Measurements from ENCODE around the gene TTC28.
"Not testable (repeated sequence)": the region's sequence is repeated elsewhere in the genome, so short reads cannot be mapped to it uniquely, and the experiment has no call there.

The TTC28 gene

DNA sequence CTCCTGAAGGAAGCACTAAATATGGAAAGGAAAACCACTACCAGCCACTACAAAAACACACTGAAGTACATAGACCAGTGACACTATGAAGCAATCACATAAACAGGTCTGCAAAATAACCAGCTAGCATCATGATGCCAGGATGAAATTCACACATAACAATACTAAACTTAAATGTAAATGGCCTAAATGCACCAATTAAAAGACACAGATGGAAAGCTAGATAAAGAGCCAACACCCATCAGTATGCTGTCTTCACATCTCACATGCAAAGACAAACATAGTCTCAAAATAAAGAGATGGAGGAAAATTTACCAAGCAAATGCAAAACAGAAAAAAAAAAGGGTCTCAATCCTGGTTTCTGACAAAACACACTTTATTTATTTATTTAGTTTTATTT, 171.7 kb downstream of the TTC28 start:
- no peaks in the 10 kb centered on the region for H3K4me1 ChIP-seq (ENCODE audit: control insufficient read depth, insufficient read depth, low read length)
- H3K9me3 ChIP-seq (ENCODE audit: control insufficient read depth, low read length): peaks cover 4% of the 10 kb centered on the region
- no peak overlapping the region for H3K9ac ChIP-seq (ENCODE audit: low read length)
- no peak overlapping the region for H3K4me3 ChIP-seq (ENCODE audit: low read length)
- H3K27me3 ChIP-seq (replicated peaks; ENCODE audit: control insufficient read depth, insufficient read depth, low read length): no peaks in the 10 kb centered on the region
- DNase-seq (ENCODE audit: low read depth): no peak
- H3K36me3 ChIP-seq (ENCODE audit: control insufficient read depth, insufficient read depth, low read length, severe bottlenecking): no peaks in the 10 kb centered on the region

DNA sequence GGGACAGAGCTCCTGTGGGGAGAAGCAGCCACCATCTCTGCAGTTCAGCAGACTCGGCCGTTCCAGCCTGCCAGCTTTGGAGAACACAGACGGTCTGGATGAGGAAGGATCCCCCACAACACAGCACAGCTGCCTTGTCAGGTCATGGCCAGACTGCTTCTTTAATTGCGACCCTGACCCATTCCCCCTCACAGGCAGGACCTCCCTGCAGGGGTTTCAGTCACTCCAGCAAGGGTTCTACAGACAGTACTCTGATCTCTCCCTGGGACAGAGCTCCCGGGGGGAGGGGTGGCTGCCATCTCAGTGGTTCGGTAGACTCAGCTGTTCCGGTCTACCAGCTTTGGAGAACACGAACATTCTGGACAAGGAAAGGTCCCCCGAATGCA, 173.5 kb downstream of the TTC28 start:
- DNase-seq (ENCODE audit: low read depth): no peak
- H3K36me3 ChIP-seq (ENCODE audit: control insufficient read depth, insufficient read depth, low read length, severe bottlenecking): no peaks in the 10 kb centered on the region
- no peak overlapping the region for H3K4me3 ChIP-seq (ENCODE audit: low read length)
- no peaks in the 10 kb centered on the region for H3K27me3 ChIP-seq (replicated peaks; ENCODE audit: control insufficient read depth, insufficient read depth, low read length)
- H3K9ac ChIP-seq (ENCODE audit: low read length): peak overlapping the region; percentile 58
- peaks cover 4% of the 10 kb centered on the region for H3K9me3 ChIP-seq (ENCODE audit: control insufficient read depth, low read length)
- no peaks in the 10 kb centered on the region for H3K4me1 ChIP-seq (ENCODE audit: control insufficient read depth, insufficient read depth, low read length)

DNA sequence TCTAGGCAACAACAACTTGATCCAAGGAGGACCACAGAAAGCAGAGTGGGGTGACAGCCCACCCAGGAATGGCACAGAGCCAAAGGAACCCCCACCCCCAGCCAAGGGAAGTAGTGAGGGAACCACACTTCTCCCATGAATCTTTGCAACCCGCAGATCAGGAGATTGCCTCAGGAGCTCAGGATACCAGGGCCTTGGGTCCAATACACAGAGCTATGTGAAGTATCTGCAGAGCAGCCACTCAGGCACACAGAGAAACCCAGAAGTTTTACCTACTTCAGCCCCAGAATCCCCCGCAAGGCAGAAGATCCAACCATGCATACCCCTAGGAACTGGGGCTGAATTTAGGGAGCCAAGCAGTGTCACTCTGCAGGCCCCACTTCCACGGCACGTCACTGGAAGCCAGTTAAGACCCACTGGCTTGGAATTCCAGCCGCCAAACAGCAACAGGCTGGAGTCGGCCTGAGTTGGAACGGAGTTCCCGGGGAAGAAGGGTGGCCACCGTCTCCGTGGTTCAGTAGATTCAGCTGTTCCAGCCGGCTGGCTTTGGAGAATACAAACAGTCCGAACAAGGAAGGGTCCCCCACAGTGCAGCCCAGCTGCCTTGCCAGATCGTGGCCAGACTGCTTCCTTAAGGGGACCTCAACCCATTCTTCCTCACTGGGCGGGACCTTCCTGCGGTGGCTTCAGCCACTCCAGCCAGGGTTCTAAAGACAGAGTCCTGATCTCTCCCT, 174.1 kb downstream of the TTC28 start:
- no peaks in the 10 kb centered on the region for H3K36me3 ChIP-seq (ENCODE audit: control insufficient read depth, insufficient read depth, low read length, severe bottlenecking)
- H3K27me3 ChIP-seq (replicated peaks; ENCODE audit: control insufficient read depth, insufficient read depth, low read length): no peaks in the 10 kb centered on the region
- H3K4me3 ChIP-seq (ENCODE audit: low read length): no peak overlapping the region
- H3K9me3 ChIP-seq (ENCODE audit: control insufficient read depth, low read length): peaks cover 4% of the 10 kb centered on the region
- no peak for DNase-seq (ENCODE audit: low read depth)
- no peaks in the 10 kb centered on the region for H3K4me1 ChIP-seq (ENCODE audit: control insufficient read depth, insufficient read depth, low read length)
- peak overlapping the region; percentile 58 for H3K9ac ChIP-seq (ENCODE audit: low read length)

DNA sequence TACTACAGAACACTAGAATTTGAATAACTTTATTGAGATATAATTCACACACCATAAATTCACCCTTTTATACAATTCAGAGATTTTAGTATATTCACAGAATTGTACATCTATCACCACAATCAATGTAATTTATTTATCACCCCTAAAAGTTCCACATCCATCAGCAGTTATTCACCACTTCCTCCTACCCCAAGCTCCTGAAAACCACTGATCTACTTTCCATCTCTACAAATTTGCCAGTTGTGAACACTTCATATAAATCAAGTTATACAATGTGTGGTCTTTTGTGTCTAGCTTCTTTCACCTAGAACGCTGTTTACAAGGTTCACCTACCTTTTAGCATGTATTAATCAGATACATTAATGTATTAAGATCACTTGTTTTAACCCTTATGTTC, 179.6 kb downstream of the TTC28 start:
- Histone ChIP-seq H3K9me3 (ENCODE audit: control insufficient read depth, low read length) (no peaks in the 10 kb centered on the region), H3K4me1 (ENCODE audit: control insufficient read depth, insufficient read depth, low read length) (peaks cover 9% of the 10 kb centered on the region), H3K36me3 (ENCODE audit: control insufficient read depth, insufficient read depth, low read length, severe bottlenecking) (no peaks in the 10 kb centered on the region), H3K4me3 (ENCODE audit: low read length) (no peak overlapping the region), H3K27me3 (replicated peaks; ENCODE audit: control insufficient read depth, insufficient read depth, low read length) (no peaks in the 10 kb centered on the region), H3K9ac (ENCODE audit: low read length) (no peak overlapping the region)
- DNase-seq (ENCODE audit: low read depth): no peak

DNA sequence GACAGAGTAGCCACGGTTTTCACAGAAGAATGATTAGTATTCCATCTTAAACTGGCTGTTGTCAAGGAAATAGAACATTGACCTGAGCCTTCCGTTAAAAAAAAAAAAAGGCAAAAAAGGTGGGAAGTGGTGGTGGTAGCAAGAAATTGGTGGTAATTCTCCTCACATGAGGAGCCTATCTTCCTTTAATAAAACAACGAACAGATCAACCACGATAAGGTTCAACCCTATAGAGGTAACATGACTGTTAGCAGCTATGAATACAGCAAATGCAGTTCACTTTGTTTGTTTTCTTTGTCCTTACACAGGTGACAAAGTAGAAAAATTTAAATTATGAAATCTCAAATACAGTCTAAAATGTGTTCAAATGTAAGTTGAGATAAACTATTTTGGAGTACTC, 181.6 kb downstream of the TTC28 start:
- Histone ChIP-seq H3K9ac (ENCODE audit: low read length) (no peak overlapping the region), H3K4me1 (ENCODE audit: control insufficient read depth, insufficient read depth, low read length) (peaks cover 9% of the 10 kb centered on the region), H3K36me3 (ENCODE audit: control insufficient read depth, insufficient read depth, low read length, severe bottlenecking) (no peaks in the 10 kb centered on the region), H3K27me3 (replicated peaks; ENCODE audit: control insufficient read depth, insufficient read depth, low read length) (no peaks in the 10 kb centered on the region), H3K9me3 (ENCODE audit: control insufficient read depth, low read length) (no peaks in the 10 kb centered on the region), H3K4me3 (ENCODE audit: low read length) (no peak overlapping the region)
- no peak for DNase-seq (ENCODE audit: low read depth)

DNA sequence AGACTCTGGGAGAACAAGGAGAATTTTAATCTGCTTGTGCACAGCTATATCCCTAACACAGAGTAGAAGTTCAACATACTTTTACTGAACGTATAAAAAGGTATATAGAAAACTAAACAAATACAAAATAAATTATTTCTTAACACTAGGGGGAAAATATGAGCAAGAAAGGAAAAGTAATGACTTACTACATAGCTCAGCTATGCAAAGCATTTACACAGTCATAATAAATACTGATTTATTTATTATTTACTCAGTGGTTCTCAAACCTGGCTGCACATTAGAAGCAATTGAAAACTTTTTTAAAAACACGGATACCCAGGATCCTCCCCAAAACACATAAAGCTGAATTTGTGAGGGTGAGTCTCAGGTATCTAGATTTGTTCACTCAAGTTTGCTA, 182.5 kb downstream of the TTC28 start:
- Histone ChIP-seq H3K27me3 (replicated peaks; ENCODE audit: control insufficient read depth, insufficient read depth, low read length) (no peaks in the 10 kb centered on the region), H3K9me3 (ENCODE audit: control insufficient read depth, low read length) (no peaks in the 10 kb centered on the region), H3K36me3 (ENCODE audit: control insufficient read depth, insufficient read depth, low read length, severe bottlenecking) (no peaks in the 10 kb centered on the region), H3K4me3 (ENCODE audit: low read length) (no peak overlapping the region), H3K9ac (ENCODE audit: low read length) (no peak overlapping the region), H3K4me1 (ENCODE audit: control insufficient read depth, insufficient read depth, low read length) (peaks cover 9% of the 10 kb centered on the region)
- DNase-seq (ENCODE audit: low read depth): peak; percentile 53

DNA sequence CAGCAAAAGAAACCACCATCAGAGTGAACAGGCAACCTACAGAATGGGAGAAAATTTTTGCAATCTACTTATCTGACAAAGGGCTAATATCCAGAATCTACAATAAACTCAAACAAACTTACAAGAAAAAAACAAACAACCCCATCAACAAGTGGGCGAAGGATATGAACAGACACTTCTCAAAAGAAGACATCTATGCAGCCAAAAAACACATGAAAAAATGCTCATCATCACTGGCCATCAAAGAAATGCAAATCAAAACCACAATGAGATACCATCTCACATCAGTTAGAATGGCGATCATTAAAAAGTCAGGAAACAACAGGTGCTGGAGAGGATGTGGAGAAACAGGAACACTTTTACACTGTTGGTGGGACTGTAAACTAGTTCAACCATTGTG, 188.4 kb downstream of the TTC28 start:
- not testable (repeated sequence) for H3K36me3 ChIP-seq (ENCODE audit: control insufficient read depth, insufficient read depth, low read length, severe bottlenecking); H3K9ac ChIP-seq (ENCODE audit: low read length); H3K4me1 ChIP-seq (ENCODE audit: control insufficient read depth, insufficient read depth, low read length); H3K27me3 ChIP-seq (replicated peaks; ENCODE audit: control insufficient read depth, insufficient read depth, low read length); DNase-seq (ENCODE audit: low read depth); H3K4me3 ChIP-seq (ENCODE audit: low read length); H3K9me3 ChIP-seq (ENCODE audit: control insufficient read depth, low read length)

DNA sequence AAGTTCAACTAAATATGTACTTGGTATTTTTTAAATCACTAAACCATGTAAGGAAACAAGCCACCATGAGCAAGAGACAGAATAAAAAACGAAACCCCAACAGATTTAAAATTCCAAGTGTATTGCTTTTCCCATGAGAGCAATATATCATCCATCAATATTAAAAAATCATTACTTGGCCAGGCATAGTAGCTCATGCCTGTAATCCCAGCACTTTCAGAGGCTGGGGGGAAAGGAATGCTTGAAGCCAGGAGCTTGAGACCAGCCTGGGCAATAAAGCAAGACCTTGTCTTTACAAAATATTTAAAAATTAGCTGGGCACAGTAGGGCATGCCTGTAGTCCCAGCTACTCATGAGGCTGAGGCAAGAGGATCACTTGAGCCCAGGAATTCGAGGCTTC, 190.8 kb downstream of the TTC28 start:
- Histone ChIP-seq H3K4me1 (ENCODE audit: control insufficient read depth, insufficient read depth, low read length) (no peaks in the 10 kb centered on the region), H3K9me3 (ENCODE audit: control insufficient read depth, low read length) (no peaks in the 10 kb centered on the region), H3K4me3 (ENCODE audit: low read length) (no peak overlapping the region), H3K27me3 (replicated peaks; ENCODE audit: control insufficient read depth, insufficient read depth, low read length) (no peaks in the 10 kb centered on the region), H3K36me3 (ENCODE audit: control insufficient read depth, insufficient read depth, low read length, severe bottlenecking) (no peaks in the 10 kb centered on the region), H3K9ac (ENCODE audit: low read length) (no peak overlapping the region)
- no peak for DNase-seq (ENCODE audit: low read depth)

DNA sequence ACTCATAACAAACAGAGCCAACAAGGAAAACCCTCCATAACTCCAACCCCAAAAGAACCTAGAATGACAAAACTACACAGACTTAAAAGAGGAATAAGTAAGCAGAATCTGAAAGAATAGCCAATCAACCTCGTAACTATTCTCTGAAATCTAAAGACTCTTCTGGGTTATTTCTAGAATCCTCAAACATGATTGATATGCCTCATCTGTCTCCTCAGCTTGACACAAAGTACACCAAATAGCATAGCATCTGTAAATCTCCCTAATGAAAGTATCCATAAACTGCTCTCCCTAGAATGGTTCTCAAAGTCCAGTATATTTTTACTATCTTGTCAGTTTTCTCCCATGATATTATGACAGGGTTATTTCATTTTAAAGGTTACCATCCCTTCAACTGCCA, 195.0 kb downstream of the TTC28 start:
- Histone ChIP-seq H3K36me3 (ENCODE audit: control insufficient read depth, insufficient read depth, low read length, severe bottlenecking) (no peaks in the 10 kb centered on the region), H3K27me3 (replicated peaks; ENCODE audit: control insufficient read depth, insufficient read depth, low read length) (no peaks in the 10 kb centered on the region), H3K4me1 (ENCODE audit: control insufficient read depth, insufficient read depth, low read length) (no peaks in the 10 kb centered on the region), H3K9me3 (ENCODE audit: control insufficient read depth, low read length) (no peaks in the 10 kb centered on the region), H3K9ac (ENCODE audit: low read length) (no peak overlapping the region), H3K4me3 (ENCODE audit: low read length) (no peak overlapping the region)
- no peak for DNase-seq (ENCODE audit: low read depth)

DNA sequence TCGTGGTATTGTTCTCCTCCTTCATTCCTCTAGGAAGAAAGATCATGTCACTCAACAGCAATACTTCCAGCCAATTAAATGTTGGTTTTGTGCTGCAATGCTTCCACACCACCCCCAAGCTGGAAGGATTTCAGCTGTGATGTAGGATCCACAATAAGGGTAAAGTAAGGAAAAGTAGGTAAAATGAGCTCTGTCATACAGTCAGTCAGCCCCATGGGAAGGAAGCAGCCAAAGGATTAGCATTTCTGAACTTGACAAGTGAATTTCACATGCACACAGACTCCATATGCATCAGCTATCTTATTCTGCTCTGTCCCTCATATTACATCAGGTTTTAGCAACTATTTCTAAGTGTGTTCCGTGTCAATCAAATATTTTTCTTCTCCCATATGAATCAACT, 197.9 kb downstream of the TTC28 start:
- H3K27me3 ChIP-seq (replicated peaks; ENCODE audit: control insufficient read depth, insufficient read depth, low read length): no peaks in the 10 kb centered on the region
- H3K4me3 ChIP-seq (ENCODE audit: low read length): no peak overlapping the region
- no peak for DNase-seq (ENCODE audit: low read depth)
- no peaks in the 10 kb centered on the region for H3K36me3 ChIP-seq (ENCODE audit: control insufficient read depth, insufficient read depth, low read length, severe bottlenecking)
- no peaks in the 10 kb centered on the region for H3K9me3 ChIP-seq (ENCODE audit: control insufficient read depth, low read length)
- no peak overlapping the region for H3K9ac ChIP-seq (ENCODE audit: low read length)
- H3K4me1 ChIP-seq (ENCODE audit: control insufficient read depth, insufficient read depth, low read length): no peaks in the 10 kb centered on the region

DNA sequence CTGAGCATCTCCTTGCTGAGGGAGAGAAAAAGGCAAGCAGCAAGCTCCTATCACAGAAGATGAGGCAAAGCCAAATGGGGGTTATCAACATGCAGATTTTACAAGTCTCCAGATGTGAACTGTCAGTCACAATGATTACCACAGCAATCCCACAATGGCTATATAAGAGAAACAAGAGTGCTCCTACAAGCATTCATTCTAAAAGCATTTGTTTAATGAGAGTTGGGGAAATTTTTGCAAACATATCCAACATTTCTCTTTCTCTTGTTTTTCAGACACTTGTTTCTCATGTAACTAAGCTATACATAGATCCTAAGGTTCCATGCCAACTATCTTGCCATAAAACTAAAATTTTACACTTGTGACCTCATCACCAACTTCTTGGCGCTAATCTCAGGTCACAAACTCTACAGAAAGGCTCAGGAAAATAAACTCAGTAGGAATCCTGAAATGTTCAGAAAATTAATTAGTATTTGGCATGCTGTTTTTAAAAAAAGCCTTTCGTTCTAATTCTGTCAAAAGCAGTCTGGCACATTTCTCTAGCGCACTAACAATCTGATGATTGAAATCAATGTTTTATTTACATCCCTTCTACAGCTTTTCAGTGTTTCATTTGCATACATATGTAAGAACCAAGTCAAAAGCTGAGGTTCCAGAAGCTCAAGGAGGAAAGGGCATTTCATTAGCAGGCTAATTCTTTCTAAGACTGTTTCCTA, 199.5 kb downstream of the TTC28 start:
- H3K9ac ChIP-seq (ENCODE audit: low read length): no peak overlapping the region
- no peaks in the 10 kb centered on the region for H3K27me3 ChIP-seq (replicated peaks; ENCODE audit: control insufficient read depth, insufficient read depth, low read length)
- H3K4me3 ChIP-seq (ENCODE audit: low read length): no peak overlapping the region
- no peaks in the 10 kb centered on the region for H3K9me3 ChIP-seq (ENCODE audit: control insufficient read depth, low read length)
- no peak for DNase-seq (ENCODE audit: low read depth)
- H3K4me1 ChIP-seq (ENCODE audit: control insufficient read depth, insufficient read depth, low read length): no peaks in the 10 kb centered on the region
- H3K36me3 ChIP-seq (ENCODE audit: control insufficient read depth, insufficient read depth, low read length, severe bottlenecking): no peaks in the 10 kb centered on the region

DNA sequence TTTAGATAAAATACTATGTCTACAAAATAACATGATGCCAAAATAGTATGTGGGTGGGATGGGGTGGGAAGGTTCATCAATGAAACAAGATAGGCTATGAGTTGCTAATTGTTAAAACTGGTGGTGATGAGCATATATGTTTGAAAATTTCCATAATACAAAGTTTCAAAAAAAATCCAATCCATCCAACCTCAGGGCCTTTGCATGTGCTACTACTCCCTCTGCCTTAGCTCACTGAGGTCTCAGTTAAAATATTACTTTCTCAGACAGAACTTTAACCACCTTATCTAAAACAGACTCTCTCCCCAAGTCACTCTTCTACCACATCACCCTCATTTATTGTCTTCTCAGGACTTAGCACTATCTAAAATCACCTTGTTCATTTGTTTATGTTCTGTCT, 201.1 kb downstream of the TTC28 start:
- Histone ChIP-seq H3K4me3 (ENCODE audit: low read length) (no peak overlapping the region), H3K4me1 (ENCODE audit: control insufficient read depth, insufficient read depth, low read length) (no peaks in the 10 kb centered on the region), H3K9ac (ENCODE audit: low read length) (no peak overlapping the region), H3K36me3 (ENCODE audit: control insufficient read depth, insufficient read depth, low read length, severe bottlenecking) (no peaks in the 10 kb centered on the region), H3K9me3 (ENCODE audit: control insufficient read depth, low read length) (no peaks in the 10 kb centered on the region), H3K27me3 (replicated peaks; ENCODE audit: control insufficient read depth, insufficient read depth, low read length) (no peaks in the 10 kb centered on the region)
- DNase-seq (ENCODE audit: low read depth): no peak
